Stimulated activated CD4-positive, alpha-beta T cell treated with anti-CD3 and anti-CD28 coated beads, Interleukin-1b, Interleukin-23, amount 100 ng/mL, for 48 hours (primary cell): ENCODE data around the gene RBM5.

ENCODE experiments used
- DNase-seq: peaks from one replicate; pipeline ENCODE4 v3.0.0-alpha.2; 2020

RBM5 gene

DNA sequence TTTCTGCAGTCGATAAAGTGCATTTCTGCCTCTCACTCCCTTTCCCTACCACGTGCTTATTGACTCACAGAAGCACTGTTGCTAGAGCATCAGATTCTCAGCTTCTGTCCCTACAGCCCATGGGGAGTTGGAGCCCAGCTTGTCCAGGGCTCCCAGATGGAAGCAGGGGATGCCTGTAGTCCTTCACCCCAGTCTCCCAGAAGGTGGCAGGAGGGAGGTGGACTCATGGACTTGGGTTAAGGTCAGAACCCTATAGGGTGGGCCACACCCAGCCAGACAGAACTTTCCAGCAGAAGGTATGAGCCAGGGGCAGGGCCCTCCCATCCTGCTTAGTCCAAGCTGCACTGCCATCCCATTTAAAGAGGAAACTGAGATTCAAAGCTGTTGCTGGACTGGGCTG, 33.4 kb downstream of the RBM5 start:
- DNase-seq: no peak

DNA sequence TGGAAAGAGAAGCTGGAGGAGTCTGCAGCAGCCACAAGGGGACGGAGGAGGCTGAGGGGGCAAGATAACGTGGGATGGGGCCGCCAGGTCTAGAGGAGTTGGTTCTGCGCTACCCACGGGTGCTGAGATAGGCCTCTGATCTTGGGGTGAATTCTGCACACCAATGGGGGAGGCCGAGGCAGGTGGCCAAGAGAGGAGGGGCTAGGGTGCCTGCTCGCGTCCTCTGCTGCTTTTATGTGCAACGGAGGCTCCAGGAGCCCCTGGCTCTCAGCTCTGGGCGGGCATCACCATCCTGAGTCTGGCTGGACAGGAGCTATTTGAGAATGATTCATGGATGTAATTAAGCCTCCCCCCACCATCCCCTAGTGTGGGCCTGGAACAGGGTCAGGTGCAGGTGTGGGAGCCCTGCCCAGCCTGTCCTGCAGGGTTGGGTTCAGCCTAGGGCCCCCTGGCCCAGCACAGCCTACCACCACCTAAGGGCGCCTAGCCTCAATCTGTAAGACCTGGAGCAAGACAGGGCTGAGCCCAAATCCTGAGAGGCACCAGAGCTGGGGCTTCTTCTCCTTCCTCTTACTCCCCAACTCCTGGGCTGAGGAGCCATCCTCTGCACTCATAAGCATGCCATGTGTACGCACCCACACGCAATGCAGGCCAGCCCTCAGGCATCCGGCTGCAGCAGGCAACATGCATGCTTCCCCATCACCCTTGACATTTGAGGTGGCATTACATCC, 34.1 kb downstream of the RBM5 start:
- no peak for DNase-seq

DNA sequence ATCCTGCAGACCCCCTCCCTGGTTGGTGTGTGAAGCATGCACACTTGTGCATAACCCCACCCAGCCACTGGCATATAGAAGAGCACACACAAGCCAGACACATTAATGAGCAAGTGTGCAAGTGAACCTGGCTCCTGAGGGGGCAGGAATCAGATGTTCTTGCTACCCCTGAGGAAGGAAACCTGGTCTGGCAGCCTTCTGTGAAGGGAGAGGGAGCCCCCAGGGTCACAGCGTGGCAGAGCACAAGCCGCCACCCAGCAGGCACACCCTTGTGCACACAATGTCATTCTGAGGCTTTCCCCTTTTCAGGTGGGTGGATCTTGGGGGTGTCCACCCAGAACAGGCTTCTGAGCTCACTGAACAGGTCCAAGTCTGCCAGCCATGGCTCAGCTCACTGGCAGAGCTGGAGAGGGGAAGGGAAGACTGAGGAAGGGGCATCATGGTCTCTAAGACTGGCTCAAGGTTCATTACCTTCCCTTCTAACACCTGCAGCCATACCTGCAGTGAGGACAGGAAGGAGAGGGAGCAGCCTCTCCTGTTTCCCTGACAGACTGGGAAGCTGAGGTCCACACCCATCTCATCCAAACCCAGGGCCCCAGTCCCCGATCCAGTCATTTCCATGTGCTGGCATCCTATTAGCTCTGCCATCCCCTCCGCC, 34.8 kb downstream of the RBM5 start:
- DNase-seq: no peak

DNA sequence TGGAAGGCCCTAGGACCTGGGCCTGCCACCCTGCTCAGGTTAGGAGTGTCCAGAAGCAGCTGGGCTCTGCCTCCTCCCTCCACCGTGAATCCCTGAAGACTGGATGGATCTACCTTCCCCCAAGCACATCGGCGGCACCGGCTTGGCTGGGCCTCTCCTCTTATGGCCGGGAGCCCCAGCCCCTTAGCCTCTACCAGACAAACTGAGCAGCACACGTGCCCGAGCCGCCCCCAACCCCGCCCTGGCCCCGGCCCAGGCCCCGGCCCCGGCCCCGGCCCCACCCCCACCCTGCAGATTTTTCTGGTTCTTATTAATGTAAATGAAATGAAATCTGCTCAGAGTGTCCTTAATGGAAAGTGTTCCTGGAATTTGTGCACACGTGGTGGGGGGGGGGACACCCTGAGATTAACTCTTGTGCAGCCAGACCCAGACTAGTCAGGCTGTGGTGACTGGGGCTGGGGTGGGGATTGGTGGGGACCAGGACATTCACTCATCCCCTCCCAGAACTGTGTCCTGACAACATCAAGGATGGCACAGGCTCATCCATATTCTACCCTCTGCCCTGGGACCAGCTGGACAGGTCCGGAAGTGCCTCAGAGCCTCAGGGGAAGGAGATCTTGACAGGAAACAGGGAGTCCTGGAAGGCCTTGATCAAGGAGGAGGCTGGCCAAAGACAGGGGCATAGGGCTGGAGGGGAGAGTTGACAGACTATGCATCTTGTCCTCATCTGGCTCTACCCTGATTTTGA, 35.5 kb downstream of the RBM5 start:
- no peak for DNase-seq

DNA sequence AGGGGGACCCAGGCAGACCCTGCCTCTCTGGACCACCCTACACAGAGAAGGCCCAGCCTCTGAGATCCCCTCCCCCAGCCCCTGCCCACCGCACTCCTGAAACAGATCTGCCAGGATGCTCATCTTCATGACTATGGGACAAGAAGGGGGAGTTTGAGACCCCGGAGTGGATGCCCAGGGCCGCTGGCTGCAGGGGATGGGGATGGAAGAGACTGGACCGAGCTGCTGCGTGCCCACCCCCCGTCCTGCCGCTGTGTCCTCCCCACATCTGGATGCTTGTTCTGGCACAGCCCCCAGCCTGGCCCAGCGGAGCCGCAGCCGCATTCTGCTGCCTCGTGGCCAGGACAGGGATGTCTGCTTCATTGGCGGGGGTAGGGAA, 36.1 kb downstream of the RBM5 start:
- DNase-seq: no peak

DNA sequence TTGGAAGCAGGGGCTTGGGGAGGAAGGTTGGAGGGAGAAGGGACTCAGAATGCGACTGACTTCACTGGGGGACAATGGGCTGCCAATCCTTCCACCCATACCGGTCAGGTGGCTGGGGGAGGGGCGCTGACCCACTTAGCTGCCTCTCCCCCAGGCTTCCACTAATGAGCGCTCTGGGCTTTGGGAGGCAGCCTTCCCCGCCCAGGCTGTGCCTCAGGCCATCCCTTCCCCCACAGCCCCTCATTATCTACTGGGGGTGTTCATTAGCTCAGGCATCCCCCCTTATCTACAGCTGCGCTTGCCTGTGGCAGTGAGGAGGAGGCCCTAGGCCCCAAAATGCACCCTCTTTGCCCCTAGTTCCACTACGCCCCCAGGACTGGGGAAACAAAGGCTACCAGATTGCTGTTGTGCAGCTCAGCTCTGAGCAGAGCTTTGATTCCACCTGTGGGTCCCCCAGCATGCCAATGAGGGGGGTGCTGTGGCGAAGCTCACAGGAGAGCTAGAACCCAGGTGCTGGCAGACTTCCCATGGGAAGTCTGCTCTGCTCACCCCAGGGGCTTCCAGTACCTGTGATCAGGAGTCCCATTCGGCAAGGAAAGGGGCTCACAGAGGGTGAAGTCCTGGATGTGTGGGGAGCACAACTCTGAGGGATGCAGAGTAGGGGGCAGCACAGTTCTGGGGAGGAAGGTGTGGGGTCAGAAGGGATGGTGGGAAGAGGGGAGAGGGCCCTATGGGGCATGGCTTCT, 37.0 kb downstream of the RBM5 start:
- DNase-seq: no peak

DNA sequence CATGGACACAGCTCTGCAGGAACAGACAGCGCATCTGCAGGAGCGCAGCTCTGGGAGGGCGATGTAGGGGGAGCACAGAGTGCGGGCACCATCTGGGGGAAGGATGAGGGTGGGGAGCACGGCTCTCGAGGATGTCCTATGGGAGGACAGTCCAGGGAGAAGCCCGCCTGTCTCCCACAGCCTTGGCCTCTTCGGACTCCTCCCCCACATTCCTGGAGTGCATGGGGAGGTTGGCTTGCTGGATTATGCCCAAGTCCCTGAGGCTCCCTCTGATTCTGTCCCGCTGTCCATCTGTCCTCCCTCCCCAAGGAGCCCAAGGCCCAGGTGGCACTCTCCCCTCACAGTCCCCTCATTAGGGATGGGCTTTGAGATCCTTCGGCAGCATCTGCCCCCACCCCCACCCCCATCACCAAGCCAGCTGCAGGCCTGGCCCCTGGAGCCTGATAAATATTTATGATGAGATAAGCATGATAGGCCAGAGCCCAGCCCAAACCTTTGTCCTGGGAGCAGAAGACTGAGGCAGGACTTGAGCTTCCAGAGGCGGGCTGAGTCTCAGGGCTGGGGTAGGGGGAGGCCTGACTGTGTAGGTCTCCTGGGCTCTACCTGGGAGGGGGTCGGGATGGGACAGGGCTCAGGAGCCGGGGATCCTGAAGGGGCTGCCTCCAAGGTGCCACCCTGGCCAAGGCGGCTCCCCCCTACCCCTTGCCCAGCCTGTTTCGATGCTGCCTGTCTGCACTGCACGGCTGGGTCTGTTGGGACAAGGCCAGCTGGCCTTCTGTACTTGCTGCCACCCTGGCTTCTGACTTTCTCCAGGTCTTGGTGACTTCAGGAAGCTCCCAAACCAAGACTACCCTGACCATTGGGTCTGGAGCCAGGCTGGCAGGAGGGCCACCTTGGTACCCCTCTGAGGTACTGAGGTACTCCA, 37.8 kb downstream of the RBM5 start:
- DNase-seq: no peak

DNA sequence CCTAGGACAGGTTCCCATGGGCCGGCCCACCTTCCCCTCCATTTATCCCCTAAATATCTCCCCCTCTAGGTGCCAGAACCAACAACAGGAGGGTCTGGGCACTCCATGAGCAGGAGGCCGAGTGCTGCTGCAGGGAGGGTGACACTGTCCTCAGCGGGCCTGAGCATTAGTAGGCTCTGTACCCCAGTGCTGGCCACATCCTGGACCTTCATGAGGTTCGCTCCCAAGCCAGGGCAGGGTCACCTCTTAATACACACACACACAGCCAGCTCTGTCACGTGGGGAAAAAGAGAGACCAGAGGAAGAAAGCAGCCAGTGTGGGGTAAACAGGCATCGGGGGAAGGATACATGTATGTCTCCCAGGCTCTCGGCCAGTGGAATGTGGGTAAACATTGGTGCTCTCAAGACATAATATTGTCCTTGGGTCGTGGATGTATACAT, 38.6 kb downstream of the RBM5 start:
- DNase-seq: no peak

DNA sequence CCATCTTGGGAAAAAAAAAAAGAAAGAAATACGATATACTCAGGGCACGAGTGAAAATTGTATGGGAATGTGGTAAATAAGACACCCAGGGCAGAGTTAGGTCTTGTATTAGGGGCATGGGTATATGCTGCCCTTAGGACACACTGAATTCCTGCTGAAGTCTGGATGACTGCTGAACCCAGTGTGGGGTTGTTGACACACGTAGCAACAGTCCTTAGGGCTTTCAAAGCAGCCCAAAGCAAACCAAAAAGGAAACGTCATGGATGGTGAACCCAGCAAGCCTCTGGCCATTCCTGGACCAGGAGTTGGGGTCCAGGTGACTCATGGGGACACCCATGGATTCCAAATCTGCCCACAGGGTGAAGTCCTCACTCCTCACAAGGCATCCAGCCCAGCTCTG, 39.3 kb downstream of the RBM5 start:
- no peak for DNase-seq

DNA sequence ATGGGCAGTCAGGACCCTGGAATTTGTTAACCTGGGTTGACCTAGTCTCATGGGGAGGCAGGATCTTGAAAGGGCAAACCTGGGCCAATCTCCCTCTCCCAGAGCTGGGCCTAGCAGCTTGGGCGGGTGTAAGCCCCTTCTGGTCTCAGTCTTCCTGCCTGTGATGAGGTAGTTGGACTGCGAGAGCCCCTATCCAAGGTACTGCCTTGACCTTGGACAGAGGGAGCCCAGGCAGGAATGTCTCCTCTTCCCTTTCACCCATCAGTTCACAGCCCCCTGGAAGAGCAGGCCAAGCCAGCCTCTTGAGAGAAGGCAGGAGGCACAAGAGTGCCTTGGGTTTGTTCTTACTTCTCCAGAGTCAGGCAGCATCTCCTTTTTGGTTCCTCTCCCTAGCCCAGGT, 41.7 kb downstream of the RBM5 start:
- no peak for DNase-seq

DNA sequence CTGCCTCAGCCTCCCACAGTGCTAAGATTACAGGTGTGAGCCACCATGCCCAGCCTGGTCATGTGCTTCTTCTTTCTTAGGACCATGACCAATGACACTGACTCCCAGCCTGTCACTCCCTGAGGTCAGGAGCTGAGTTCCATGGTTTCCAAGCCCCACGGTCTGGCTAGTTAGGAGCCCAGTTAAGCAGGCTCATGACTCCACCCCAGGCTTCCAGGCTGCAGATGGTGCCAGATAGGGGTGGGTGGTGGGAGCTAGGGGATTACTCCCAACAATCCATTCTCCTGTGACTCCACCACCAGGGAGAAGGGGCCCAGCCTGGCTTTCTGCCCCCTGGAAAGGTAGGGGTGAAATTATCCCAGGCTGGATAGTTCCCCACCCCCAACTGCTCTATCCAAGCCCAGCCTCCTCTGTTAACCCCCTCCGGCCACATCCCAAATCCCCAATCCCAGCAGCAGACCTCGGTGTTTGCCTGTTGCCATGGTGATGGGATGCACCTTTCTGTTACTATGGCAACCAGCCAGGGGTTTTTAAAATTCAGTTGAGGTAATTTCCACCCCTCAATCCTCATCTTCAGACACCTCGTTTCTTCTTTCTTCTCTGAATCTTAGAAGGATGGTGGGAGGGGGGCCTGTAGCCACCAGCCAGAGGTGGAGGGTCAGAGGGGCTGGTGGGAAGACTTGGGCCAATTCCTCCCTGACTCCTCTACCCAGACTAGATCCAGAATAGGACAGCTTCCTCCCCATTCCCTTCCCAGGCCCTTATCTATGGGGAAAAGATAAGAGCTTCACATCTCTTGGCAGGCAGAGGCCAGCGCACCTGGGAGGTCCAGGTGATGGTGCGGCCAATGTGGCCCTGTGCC, 43.9 kb downstream of the RBM5 start:
- no peak for DNase-seq

DNA sequence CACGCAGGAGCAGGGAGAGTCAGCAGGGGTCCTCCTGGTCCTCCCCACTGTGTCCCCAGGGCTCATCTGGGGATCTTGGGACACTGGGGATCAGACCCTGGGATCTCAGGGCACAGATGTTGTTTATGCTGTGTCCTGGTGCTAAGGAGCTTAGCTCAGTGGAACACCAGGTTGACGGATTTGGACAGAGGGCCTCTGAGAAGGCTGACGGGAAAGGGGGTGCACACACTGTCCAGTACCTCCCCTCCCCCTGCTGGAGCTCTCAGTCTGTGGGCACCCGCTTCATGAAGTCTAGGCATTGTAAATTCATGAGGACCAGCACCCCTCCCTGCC, 44.5 kb downstream of the RBM5 start:
- no peak for DNase-seq

DNA sequence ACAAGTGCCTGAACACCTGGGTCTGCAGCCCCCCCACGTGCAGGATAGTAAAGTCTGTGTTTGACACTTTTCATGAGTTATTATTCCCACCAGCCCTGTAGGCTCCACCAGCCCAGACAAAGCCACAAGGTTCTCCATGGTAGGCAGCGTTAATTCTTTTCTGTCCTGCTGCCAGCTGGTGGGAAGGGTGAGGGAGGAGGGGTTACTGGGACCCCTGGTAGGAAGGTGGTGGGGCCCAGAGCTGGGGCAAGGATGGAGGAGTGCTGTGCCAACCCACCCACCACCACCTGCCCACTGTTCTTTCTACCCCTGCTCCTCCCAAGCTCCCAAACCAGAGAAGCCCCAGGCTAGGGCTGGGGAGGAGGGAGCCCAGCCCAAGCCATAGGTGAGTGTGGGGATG, 45.6 kb downstream of the RBM5 start:
- DNase-seq: no peak

DNA sequence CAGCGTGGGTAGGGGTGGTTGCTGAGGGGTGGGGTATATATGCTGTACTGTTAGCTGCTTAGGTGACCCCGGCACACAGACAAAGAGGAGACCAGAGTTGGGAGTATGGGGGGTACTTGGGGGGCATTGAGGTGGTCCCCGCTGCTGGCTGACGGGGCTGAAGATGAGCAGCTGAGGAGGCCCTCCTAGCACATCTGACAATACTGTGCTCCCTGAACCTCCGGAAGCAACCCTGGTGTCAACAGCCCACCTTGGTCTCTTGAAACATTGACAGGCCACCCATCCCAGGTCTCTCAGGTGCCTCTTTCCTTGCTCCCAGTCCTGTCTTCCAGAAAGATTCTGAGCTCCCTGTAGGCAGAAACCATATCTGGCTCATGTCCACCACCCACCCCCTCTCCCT, 47.2 kb downstream of the RBM5 start:
- DNase-seq: no peak

DNA sequence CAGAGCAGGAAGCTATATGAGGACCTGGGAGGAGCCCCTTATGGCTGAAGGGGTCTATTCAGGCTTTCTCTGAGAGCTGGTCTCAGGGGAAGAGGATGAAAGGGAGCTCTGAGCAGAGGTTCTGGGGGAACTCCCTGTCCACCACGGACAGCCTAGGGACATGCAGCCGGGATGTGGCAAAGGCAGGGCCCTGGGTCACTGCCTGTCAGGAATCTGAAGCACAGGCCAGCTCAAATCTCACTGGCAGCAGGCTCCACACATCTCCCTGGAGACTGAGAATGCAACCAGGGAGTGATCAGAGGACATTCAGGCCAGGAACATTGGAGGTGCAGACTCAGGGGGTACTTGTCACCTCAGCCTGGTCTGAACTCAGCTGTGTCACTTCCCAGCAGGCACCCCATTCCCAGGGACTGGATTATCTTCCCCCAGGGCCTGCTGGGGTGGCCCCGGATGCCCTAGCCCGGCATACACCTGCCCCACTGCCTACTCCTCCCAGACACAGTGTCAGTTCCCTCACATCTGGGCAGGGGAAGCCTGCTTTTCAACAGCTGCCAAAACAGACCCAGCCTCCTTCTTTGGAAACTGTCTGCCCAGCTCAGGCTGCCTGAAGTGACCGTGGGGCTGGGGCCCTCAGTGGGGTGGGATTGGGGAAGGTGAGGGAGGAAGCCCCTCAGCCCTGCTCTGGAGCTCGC, 48.1 kb downstream of the RBM5 start:
- DNase-seq: no peak

DNA sequence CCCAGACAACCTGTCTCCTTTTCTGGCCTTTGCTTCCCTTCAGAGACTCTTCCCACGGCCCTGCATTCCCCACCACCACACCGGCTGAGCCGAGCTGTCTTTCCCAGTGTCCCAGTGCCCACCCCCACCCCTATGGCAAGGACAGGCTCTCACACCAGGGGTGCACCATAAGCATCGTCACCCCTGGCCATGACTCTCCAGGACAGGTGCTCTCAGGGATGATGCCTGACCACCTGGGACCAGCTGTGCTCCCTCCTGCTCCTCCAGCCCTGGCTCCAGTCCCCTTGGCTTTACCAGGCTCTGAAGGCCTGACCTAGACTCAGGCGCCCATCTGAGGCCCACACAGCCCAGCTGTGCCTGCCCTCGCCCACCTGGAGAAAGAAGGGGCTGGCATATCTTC, 48.8 kb downstream of the RBM5 start:
- DNase-seq: no peak

DNA sequence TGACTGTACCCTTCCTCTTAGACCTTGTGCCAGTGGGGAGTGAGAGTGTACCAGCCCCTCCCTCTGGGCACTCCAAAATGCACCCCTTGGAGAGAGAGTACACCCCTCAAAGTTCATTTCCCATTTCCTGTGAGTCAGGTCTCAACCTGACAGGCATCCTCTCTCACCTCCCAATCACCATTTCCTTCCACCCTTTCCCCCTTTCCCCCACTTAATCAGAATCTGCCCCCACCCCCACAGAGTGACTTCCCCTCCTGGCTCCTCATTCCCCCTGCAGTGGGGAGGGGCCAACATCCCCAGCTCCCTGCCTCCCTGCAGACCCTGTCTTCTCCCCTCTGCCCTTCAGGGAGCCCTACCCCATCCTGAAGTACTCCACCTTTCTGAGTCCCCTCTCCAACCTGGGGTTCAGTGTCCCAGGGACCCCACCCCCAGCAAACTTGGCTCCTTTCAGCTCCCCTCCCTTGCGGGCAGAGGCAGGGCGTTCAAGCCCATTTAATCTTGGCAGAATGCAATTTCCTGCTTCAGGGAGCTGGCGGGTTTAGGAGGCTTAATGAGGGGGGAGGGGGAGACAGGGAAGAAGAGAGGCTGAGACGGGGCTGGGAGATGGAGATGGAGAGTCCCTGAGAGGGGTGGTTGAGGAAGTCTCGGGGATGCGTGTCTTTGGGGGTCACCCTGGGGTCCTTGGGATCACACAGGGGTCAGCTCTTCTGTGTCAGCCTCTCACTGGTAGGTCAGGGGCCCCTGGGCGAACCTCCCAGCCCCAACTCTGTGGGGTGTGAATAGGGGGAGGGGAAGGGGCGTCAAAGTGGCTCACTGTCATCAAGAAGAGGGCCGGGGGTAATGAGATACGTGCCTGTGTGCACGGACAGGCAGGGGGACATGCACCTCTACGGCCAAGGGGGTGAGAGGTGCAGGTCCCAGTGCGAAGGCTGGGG, 49.8 kb downstream of the RBM5 start:
- no peak for DNase-seq

DNA sequence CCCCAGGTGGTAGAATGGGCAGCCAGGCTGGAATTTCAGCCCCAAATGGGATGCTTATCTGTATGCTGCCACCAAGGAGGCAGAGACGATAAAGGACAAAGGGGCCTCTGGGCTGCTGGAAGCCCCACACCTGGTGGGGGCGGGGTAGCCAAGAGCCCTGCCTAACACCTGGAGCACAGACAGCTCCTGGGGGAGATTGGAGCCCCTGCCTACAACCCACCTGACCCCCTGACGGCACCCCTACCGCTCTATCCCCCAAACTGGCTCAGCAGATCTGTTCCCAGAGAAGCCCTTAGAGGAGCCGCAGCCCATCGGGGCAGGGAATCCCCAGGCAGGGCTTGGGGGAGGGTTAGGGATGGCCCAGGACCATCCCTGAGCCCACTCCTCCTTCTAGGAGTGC, 50.6 kb downstream of the RBM5 start:
- DNase-seq: no peak

DNA sequence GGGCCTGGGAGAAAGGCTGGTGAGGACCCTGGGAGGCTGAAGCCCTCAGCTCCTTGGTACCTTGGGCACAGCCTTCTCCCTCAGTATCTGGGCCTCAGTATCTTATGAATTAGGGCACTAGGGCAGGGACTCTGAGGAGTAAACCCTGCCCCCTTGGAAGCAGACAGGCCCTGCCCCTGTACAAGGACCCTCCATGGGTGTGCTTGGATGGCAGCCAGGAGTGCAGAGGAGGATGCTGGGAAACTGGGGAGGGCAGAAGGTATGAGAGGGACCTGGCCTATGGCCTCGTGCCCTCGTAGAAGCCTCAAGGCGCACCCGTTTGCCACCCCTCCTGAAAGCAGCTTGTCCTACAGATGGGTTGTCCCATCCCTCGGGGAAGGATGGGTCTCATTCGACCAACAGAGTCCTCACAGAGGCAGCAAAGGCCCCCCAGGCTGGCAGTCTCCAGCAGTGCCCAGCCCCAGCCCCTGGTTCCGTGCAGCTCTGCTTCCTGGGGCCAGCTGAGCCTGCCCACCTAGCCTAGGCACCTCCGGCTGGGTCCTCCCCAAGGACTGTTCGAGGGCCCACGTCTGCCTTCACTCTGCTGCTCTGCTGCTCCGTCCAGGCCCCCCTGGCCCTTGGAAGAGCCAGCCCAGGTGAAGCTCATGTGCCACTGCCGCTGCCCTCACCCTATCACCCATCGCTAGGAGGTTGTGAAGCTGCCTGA, 51.2 kb downstream of the RBM5 start:
- DNase-seq: no peak
